Measurements from ENCODE around the gene SIRT3. TPM values are rescaled to one million over a fixed set of nuclear protein-coding genes. Genes with fewer than 3 reads are reported as not detected.
"Not testable (repeated sequence)": the region's sequence is repeated elsewhere in the genome, so short reads cannot be mapped to it uniquely, and the experiment has no call there.

Gene SIRT3
- total RNA-seq, 1 experiment from 2014 or later: 7.9 TPM

GRCh38 chr11:203945-204586 is 32.1 kb downstream of the SIRT3 start:
- peak; percentile 16 for DNase-seq (ENCODE audit: low read depth)

GRCh38 chr11:203056-203944 is 32.8 kb downstream of the SIRT3 start:
- no peak for DNase-seq (ENCODE audit: low read depth)

- no peak for DNase-seq (ENCODE audit: low read depth)
Measured at GRCh38 chr11:202490-202889, 33.7 kb downstream of the SIRT3 start.

- no peak for DNase-seq (ENCODE audit: low read depth)
Measured at GRCh38 chr11:201966-202365, 34.2 kb downstream of the SIRT3 start.

- no peak for DNase-seq (ENCODE audit: low read depth)
Measured at GRCh38 chr11:200224-201003, 35.7 kb downstream of the SIRT3 start.

GRCh38 chr11:199782-200181 is 36.4 kb downstream of the SIRT3 start:
- no peak for DNase-seq (ENCODE audit: low read depth)

- no peak for DNase-seq (ENCODE audit: low read depth)
Measured at GRCh38 chr11:199004-199581, 37.0 kb downstream of the SIRT3 start.

- DNase-seq (ENCODE audit: low read depth): no peak
Measured at GRCh38 chr11:198236-198806, 37.8 kb downstream of the SIRT3 start.

- DNase-seq (ENCODE audit: low read depth): no peak
Measured at GRCh38 chr11:197741-198235, 38.4 kb downstream of the SIRT3 start.

GRCh38 chr11:196786-197731 is 39.1 kb downstream of the SIRT3 start:
- no peak for DNase-seq (ENCODE audit: low read depth)

- not testable (repeated sequence) for DNase-seq (ENCODE audit: low read depth)
Measured at GRCh38 chr11:193481-193880, 42.7 kb downstream of the SIRT3 start.

- DNase-seq (ENCODE audit: low read depth): not testable (repeated sequence)
Measured at GRCh38 chr11:192674-193128, 43.4 kb downstream of the SIRT3 start, which contains the start of gene SCGB1C1. TSS of gene SCGB1C1 (plus strand) at chr11:193078. CDS start at chr11:193100, 22 bp downstream.

GRCh38 chr11:191490-192478 is 44.4 kb downstream of the SIRT3 start:
- DNase-seq (ENCODE audit: low read depth): not testable (repeated sequence)

GRCh38 chr11:190546-190945 is 45.6 kb downstream of the SIRT3 start:
- not testable (repeated sequence) for DNase-seq (ENCODE audit: low read depth)

- DNase-seq (ENCODE audit: low read depth): not testable (repeated sequence)
Measured at GRCh38 chr11:189843-190311, 46.3 kb downstream of the SIRT3 start.

GRCh38 chr11:189200-189783 is 46.9 kb downstream of the SIRT3 start:
- DNase-seq (ENCODE audit: low read depth): not testable (repeated sequence)

- DNase-seq (ENCODE audit: low read depth): not testable (repeated sequence)
Measured at GRCh38 chr11:180242-180641, 55.9 kb downstream of the SIRT3 start.

Data from LHCN-M2 (cell line).